Esophagus mucosa (tissue), 1 donor: ENCODE data around the gene ZBED1. TPM values are rescaled to one million over a fixed set of nuclear protein-coding genes. Genes with fewer than 3 reads are reported as not detected.

Experiments used
- ATAC-seq: fragments of 200-7000 bp; cut with Tn5 transposase; one replicate; pipeline ENCODE4 v1.9.1; 2020
- total RNA-seq: library from RNA; stranded (reverse); gene quantifications from one replicate; pipeline ENCODE4 v1.2.4, GENCODE V29; 2023
- donor health status: DM: yes; HTN: yes; CAD: no.

The ZBED1 gene
- total RNA-seq, 1 donor from 2014 or later, result 16.0 TPM

- no peak for ATAC-seq
These were observed 49.1 kb downstream of the ZBED1 start for GRCh38 chrX:2451501-2452316.

DNA sequence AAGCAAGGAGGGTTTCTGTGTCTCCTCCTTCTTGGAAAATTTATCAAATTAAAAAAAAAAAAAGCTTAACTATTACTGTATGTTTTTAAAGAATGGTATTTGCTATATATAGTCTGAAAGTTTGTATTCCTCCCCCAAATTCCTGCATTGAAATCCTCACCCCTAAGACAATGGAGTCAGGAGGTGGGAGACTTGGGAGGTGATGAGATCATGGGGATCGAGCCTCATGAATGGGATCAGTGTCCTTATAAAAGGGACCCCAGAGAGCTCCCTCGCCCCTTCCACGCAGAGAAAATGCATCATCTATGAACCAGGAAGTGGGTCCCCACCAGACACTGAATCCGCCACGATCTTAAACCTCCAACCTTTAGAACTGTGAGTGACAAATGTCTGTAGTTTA, 50.1 kb downstream of the ZBED1 start:
- ATAC-seq, result no peak

DNA sequence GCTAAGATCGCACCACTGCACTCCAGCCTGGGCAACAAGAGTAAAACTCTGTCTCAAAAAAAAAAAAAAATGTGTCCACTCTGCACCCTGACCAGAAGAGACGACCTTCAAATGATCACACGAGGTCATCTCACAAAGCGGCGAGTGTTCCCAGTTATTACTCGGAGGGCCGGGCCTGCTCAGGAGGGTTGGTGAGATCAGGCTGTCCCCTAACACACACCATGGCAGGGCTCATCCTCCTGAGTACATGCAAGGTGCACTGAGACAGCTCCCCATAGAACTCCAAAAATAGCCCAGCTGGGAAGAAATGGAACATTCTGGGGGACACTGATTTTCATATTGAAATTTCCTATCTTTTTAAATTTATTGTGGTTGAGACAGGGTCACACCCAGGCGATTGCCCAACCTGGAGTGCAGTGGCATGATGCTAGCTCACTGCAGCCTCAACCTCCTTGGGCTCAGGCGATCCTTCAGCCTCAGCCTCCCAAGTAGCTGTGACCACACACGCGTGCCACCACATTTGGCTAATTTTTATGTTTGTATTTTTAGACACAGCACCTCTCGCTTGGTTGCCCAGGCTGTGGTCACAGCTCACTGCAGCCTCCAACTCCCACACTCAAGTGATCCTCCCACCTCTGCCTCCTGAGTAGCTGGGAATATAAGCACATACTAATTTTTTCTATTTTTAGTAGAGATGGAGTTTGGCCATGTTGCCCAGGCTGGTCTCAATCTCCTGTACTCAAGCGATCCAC, 51.5 kb downstream of the ZBED1 start:
- no peak for ATAC-seq

DNA sequence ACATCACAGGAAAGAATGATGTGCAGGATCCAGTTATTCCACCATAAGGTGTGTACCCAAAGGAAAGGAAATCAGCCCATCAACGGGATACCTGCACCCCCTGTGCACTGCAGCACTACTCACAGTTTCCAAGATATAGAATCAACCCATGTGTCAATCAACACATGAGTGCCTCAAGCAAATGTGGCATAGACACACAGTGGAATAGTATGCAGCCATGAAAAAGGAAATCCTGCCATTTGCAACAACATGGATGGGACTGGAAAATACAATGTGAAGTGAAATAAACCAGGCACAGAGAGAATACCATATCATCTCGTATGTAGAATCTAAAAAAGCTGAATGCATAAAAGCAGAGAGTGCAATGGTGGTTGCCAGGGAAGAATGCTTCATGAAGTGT, 53.3 kb downstream of the ZBED1 start:
- ATAC-seq, result no peak

- ATAC-seq, result no peak
These were observed 54.0 kb downstream of the ZBED1 start for GRCh38 chrX:2446815-2447214.

- no peak for ATAC-seq
These were observed 54.8 kb downstream of the ZBED1 start for GRCh38 chrX:2445662-2446623.

GRCh38 chrX:2442694-2443093, 58.1 kb downstream of the ZBED1 start:
- ATAC-seq, result no peak

- ATAC-seq, result no peak
These were observed 59.3 kb downstream of the ZBED1 start for GRCh38 chrX:2441466-2441865.

GRCh38 chrX:2439613-2440012, 61.2 kb downstream of the ZBED1 start:
- ATAC-seq, result no peak

Other genes starting within 250 kb of the ZBED1 start
- 9.7 TPM for gene DHRSX, start within 50 bp of the ZBED1 start, total RNA-seq
- gene CD99, start 190.3 kb upstream of the ZBED1 start, total RNA-seq, result 100 TPM